Fibroblast of skin of abdomen (primary cell): ENCODE data around the gene RINT1. TPM values are rescaled to one million over a fixed set of nuclear protein-coding genes. Genes with fewer than 3 reads are reported as not detected.
"Not testable (repeated sequence)": the region's sequence is repeated elsewhere in the genome, so short reads cannot be mapped to it uniquely, and the experiment has no call there.

Source experiments
- DNase-seq: peaks from one replicate; pipeline ENCODE4 v3.0.0-alpha.2; 2013
- polyA plus RNA-seq, 2 experiments: library from polyadenylated mRNA; unstranded; fragments of 120-200 nt; gene quantifications; one replicate each; pipeline ENCODE4 v1.2.1, GENCODE V29; 2013; ENCODE audit not compliant: insufficient read length in 2 of 2

The RINT1 gene
- 14.7 TPM for polyA plus RNA-seq (2013, experiment 1 of 2; ENCODE audit: insufficient read length)
- polyA plus RNA-seq (2013, experiment 2 of 2; ENCODE audit: insufficient read length), result 15.7 TPM

- peak; percentile 88 for DNase-seq
Observed at GRCh38 chr7:105531792-105532671, at the start of gene RINT1. TSS of gene RINT1 (plus strand) at chr7:105532201. CDS start at chr7:105532316, 115 bp downstream.

- DNase-seq, result peak; percentile 76
Observed at GRCh38 chr7:105487579-105488571, 44.1 kb upstream of the RINT1 start.

DNA sequence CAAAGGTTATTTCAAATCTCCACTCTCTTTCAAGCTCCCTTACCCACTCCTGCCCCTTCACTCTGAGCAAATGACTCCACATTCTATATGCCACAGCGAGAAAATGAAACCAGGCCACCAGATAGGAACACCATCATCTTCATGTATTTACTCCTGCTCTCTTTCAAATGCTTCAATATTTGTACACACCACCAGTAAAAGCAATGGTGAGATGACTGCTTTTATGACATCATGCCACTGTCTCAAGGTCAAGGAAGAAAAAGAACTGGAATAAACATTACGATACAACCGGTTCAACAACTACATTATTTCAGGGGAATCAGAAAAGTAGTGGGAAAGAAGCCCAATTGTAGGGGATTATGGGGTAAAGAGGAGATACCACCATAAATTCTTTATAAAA is 42.6 kb upstream of the RINT1 start:
- DNase-seq, result no peak

GRCh38 chr7:105493196-105493922 is 38.6 kb upstream of the RINT1 start:
- no peak for DNase-seq

GRCh38 chr7:105493923-105494315 is 38.1 kb upstream of the RINT1 start:
- DNase-seq, result peak; percentile 92

- peak; percentile 72 for DNase-seq
Observed at GRCh38 chr7:105496521-105496920, 35.5 kb upstream of the RINT1 start.

GRCh38 chr7:105497016-105497415 is 35.0 kb upstream of the RINT1 start:
- DNase-seq, result no peak

- DNase-seq, result no peak
Observed at GRCh38 chr7:105502173-105502572, 29.8 kb upstream of the RINT1 start.

- no peak for DNase-seq
Observed at GRCh38 chr7:105512415-105512814, 19.6 kb upstream of the RINT1 start.

DNA sequence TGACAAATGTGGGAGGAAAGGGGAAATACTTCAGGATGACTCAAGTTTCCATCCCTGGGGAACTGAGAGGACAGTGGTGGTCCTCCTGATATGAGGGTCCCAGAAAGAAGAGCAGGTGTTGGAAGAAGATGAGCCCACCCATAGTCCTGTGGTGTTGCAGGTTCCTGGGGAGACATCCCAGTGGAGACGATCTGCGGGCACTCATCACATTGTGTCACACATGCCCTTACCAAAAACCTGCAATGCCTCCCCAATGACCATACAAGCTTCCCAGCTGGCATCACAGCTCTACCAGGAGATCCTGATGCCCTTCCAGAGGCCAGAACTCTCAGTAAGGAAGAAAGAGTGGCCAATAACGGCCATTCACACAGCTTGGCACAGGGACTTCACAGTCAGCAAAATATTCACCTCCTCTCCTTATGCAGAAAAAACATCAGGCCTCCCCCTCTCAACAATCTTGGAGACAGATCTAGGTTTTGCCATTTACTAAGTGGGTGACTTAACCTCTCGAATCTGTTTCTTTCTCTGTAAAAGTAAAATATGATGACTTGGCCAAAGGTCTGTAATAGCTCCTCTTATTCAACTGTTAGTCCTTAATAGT is 19.0 kb upstream of the RINT1 start:
- DNase-seq, result no peak

GRCh38 chr7:105515610-105516009 is 16.4 kb upstream of the RINT1 start:
- not testable (repeated sequence) for DNase-seq

- DNase-seq, result no peak
Observed at GRCh38 chr7:105519353-105519752, 12.6 kb upstream of the RINT1 start.

DNA sequence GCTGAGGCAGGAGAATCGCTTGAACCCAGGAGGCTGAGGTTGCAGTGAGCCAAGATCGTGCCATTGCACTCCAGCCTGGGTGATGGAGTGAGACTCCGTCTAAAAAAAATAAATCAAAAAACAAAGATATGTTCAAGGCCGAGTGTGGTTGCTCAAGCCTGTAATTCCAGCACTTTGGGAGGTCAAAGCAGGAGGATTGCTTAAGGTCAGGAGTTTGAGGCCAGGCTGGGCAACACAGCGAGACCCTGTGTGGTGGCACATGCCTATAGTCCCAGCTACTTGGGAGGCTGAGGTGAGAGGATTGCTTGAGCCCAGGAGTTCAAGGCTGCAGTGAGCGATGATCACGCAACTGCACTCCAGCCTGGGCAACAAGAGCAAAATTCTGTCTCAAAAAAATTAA is 11.4 kb upstream of the RINT1 start:
- DNase-seq, result not testable (repeated sequence)

DNA sequence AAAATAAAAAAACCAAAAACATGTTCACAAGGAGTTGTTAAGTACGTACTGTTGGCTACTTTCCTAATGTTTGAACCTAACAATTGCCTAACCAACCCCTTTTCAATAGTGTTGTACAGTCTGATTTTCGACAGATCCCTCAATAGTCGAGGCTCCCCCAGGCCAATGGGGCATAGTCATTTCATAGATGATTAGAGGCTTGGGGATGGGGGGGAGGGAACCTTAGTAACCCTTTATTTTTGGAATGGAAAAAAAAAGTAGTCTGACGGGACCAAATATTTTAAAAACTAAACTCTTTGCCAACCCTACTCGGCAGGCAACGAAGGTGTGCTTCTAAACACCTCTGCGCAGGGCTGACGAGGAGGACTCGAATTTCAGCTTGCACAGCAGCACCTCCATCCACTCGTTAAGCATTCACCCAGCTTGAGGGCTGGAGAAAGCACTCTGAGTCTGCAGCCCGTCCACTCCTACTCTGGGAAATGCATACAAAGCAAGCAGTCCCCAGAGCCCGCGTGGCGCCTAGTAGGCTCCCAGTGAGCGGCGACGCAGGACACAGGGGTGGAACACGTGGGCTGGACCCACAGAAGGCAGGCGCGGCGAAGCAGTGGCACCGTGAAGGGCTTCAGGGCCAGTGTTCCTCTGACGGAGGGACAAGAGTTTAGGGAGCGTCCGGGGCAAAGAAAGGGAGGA is 10.8 kb upstream of the RINT1 start:
- peak; percentile 45 for DNase-seq

- peak; percentile 91 for DNase-seq
Observed at GRCh38 chr7:105521717-105522463, 10.1 kb upstream of the RINT1 start, which contains the start of gene PUS7. TSS of gene PUS7 (minus strand) at chr7:105522271. CDS start at chr7:105508512, 13,759 bp downstream.

- DNase-seq, result not testable (repeated sequence)
Observed at GRCh38 chr7:105524423-105524822, 7.6 kb upstream of the RINT1 start.

GRCh38 chr7:105524840-105525239 is 7.2 kb upstream of the RINT1 start:
- no peak for DNase-seq

GRCh38 chr7:105527737-105528136 is 4.3 kb upstream of the RINT1 start:
- not testable (repeated sequence) for DNase-seq

- no peak for DNase-seq
Observed at GRCh38 chr7:105530126-105530525, 1.9 kb upstream of the RINT1 start.

GRCh38 chr7:105530546-105530945 is 1.5 kb upstream of the RINT1 start:
- DNase-seq, result no peak
